Measurements from ENCODE around the gene PRKX.
"Not testable (repeated sequence)": the region's sequence is repeated elsewhere in the genome, so short reads cannot be mapped to it uniquely, and the experiment has no call there.

PRKX gene

DNA sequence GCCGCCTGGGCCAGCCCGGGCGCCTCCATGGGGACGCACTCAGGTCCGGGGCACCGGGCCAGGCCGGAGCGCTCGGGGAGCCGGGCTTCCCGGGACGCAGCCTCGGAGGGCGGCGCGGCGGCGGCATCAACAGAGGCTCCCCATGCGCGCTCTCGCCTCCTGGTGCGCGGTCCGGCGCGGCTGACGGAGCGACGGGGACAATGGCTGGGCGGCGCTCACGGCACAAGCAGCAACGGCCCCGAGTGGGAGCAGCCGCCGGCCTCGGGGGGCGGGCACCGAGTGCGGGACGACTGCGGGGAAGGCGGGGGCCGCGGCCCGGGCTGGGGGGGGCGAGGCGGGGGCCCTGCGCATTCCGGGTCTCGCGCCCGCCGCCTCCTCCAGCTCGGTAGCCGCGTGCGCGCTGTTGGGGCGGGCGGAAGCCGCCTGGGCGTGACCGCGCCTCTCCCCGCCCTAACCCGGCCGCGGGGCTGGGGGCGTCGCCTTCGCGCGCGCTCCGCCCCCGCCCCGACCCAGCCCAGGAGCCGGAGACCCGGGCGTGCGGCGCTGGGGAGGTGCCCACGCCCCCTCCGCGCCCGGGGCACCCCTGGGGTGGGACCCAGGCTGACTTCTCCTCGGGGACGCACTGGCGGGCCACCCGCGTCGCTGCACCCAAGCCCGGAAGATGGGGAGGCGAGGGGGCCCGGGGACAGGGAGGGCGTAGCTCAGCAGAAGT is at the start of gene PRKX:
Gene PRKX (minus strand): TSS at position 425 of the 712 bp plus-strand sequence. CDS start 396 bp downstream, at position 29.
- no peak for DNase-seq

DNA sequence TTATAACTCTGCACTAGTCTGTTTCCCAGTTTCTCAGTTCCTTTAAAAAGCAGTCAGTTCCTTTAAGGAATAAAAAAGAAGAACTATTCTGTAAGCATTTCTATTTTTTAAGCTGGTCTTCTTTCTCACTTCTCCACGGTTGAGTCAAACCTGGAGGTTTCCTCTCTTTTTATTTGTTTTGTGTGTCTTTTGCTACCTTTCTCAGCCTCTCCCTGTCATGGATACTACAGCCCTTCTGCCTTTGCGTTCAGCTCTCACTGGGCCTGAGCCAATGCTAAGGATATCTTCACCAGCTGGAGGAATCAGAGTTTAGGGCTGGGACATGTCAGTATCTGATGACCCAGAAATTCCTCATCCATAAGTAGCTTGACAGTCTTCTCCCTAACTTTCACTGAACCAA is 49.7 kb upstream of the PRKX start:
- DNase-seq: no peak

DNA sequence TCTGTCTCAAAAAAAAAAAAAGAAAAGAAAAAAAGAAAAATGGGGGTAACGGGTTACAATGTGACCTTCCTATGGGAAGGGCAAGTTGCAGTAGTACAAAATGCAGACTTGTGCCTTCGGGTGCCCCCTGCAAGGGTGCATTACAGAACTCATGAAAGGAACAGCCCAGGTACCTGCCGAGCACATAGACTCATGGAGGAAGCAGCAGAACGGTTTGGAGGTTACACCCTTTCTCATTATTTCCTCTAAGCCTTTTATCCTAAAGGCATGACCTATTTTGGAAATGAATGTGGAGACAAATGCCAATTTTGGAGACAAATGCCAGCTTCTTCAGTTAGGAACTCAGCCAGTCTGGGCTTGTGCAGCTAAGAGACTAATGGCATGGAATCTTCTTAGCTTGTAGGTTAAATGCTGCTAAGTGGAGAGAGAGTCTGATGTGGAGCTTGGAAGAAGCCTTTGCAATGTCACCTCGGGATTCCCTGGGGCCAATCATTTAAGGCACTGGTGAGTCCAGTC is 44.1 kb upstream of the PRKX start:
- DNase-seq: no peak

DNA sequence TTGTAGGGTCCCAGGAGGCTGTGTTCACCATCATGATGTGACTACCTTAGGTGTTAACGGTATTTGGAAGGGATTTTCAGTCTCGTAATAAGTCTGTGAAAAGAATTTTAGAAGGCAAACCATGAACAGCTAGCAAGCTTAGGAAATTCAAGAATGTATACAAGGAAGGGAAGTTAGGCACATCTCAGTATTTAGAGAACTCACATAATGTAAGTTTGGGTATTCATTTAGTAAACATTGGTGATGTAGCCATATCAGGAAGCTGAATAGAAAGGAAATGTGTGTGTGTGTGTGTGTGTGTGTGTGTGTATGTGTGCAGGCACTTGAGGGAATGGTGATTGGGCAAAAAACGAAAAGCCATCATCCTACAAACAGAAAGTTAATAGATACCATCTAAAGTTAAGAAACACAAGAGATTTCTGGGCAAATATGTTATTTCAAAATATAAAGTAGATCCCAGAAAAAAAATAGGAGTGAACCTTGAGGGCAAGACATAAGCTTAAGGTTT is 34.7 kb upstream of the PRKX start:
- no peak for DNase-seq

DNA sequence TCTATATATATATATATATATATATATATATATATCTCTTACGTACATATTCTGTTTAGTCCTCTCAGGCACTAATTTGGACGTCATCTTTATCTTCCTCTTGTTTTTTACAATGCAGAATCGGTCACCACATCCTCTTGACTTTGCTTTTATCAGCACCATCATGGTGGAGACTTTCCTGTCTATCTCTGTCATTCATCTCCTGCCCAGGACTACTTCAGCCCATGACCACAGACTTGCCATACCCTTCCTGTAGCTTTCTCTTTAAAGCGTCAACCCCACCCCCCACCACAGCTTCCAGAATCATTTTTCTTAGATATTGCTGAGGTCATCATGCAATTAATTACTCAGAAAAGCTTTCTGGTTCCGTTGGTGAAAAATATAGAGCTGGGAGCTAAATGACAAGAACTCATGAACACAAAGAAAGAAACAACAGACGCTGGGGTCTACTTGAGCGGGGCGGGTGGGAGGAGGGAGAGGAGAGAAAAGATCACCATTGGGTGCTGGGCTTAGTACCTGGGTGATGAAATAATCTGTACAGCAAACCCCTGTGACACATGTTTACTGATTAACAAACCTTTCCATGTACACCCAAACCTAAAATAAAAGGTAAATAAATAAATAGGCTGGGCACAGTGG is 30.5 kb upstream of the PRKX start:
- no peak for DNase-seq

DNA sequence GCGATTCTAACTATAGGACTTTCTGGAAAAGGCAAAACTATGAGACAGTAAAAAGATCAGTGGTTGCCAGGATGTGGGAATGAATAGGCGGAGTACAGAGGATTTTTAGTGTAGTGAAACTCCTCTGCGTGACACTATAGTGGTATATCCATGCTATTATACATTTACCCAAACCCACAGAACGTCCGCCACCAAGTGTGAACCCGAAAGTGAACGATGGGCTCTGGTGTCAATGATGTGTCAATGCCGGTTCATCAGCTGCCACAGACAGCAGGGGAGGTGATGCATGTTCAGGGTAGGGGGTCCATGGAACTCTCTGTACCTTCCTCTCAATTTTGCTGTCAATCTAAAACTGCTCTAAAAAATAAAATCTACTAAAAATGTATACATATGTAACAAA is 27.5 kb upstream of the PRKX start:
- not testable (repeated sequence) for DNase-seq

DNA sequence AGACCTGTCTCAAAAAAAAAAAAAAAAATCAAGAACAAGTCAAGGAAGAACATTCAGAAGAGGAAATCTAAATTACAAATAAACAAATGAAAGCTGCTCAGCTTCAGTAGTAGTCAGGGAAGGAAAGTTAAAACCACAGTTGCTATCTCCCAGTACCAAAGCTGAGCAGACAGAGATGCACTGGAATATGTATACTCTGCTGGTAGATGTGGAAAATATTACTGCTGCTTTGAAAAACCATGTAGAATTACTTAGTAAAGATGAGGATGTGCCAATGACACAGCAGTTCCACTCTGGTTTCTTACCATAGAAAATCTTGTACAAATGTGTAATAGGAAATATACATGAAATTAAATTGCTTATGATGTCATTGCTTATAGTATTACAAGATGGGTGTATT is 25.1 kb upstream of the PRKX start:
- DNase-seq: no peak

DNA sequence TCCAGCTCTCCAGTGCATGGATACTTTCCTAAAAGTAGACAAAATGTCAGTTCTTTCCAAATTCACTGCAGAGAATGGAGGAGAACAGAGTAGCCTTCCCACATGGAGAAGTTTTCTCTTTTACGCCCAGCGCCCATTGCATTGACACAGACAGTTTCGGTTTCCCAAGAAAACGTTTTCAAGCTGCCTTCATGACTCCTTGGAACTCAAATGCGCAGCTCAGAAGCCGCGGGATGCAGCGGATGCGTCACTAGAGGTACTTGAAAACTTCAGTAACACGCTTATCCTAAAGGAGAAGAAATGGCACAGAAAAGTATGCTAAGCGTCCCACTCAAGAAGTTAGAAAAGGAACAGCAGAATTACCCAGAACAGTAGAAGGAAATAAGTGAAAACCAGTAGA is 23.1 kb upstream of the PRKX start:
- not testable (repeated sequence) for DNase-seq

DNA sequence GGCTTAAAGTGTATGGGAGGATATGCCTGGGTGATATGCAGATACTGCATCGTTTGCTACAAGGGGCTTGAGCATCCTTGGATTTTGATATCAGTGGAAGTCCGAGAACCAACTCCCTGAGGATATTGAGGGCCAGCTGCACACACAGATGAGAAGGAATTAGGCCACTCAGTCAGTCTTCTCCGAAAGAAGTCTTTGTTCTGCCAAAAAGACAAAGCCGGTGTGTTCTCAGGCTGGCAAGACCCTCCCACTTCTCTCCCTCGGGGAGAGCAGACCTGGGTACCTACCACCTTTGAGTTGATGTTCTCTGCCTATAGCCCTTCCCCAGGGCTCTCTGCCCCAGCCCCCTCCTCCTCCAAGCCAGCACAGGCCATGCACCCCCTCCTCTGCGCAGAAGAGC is 22.4 kb upstream of the PRKX start:
- DNase-seq: not testable (repeated sequence)

DNA sequence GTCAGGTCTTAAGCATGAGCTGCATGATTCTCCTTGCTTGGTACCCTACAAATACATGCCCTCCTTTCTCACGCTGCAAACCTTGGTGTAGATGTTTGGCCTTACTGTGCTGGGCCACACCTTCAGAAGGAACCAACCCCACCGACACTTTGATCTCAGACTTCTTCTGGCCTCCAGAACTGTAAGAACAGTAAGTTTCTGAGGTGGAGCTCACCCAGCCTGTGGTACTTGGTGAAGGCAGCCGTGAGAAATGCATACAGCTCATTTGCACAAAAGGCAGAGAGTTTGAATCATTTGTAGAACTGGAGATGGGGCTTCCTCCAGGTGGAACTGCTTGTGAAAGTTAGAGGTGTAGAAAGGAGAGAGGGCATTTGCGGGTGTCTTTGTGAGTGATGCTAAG is 21.0 kb upstream of the PRKX start:
- DNase-seq: not testable (repeated sequence)

DNA sequence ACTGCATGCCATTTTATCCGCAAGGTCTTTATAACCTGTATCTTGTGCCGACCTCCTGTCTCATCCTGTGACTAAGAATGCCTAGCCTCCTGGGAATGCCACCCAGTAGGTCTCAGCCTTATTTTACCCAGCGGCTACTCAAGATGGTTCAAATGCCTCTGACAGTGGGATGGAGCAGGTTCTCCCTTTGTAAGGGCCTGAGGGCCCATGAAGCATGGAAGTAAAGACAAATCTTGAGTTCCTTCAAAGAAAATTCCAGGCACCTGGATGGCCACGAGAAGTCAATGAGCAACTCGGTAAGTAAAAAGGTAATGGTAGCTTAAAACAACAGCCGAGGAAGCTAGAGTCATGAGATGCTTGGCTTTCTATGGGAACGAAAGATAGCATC is 19.6 kb upstream of the PRKX start:
- DNase-seq: no peak

DNA sequence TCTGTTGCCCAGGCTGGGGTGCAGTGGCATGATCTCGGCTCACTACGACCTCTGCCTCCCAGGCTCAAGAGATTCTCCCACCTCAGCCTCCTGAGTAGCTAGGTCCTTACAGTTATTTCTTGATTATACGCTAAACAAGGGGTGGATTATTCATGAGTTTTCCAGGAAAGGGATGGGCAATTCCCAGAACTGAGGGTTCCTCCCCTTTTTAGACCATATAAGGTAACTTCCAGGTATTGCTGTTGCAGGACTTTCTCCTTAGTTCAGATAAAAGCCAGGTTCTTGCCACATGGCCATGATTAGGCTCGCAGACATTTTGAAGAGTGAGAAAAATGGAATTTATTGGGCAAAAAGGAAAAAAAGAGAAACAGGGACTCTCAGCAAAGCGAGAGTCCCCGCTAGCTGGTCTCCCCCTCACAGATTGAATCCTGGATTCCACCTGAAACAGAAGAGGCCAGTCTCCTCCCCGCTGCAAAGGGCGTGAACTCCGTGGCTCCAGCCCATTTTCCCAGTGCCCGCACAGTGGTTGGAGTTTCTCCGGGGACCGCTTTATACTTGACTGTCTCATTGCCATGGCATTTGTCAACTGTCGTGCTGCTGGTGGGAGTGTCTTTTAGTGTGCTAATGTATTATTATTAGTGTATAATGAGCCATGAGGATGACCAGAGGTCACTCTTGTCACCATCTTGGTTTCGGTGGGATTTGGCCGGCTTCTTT is 19.0 kb upstream of the PRKX start:
- DNase-seq: not testable (repeated sequence)

DNA sequence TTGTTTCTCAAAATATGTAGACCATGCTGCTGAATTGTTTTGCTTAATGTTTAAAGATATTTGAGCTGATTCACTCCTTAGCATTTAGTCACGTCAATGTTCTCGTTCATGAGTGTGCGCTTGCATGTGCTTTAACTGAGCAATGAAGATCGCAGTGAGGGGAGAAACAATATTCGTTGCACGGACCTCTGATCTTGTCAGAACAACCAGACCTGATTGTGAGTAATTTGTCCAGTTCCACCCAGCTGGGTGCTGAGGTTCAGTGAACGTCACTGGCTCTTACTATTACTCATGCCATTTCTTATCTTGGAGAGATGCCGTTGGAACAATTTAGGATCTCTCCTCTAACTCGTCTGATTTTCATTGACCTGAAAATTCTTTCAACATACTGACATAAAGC is 15.0 kb upstream of the PRKX start:
- DNase-seq: no peak

DNA sequence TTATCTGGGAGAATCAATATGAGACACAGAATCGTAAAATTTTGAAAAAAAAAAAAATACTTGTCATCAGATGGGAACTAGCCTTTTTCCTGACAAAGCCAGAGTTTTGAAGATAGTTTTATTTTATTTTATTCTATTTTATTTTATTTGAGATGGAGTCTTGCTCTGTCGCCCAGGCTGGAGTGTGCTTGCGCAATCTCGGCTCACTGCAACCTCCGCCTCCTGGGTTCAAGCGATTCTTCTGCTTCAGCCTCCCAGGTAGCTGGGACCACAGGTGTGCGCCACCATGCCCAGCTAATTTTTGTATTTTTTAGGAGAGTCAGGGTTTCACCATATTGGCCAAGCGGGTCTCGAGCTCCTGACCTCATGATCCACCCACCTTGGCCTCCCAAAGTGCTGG is 10.0 kb upstream of the PRKX start:
- DNase-seq: not testable (repeated sequence)

DNA sequence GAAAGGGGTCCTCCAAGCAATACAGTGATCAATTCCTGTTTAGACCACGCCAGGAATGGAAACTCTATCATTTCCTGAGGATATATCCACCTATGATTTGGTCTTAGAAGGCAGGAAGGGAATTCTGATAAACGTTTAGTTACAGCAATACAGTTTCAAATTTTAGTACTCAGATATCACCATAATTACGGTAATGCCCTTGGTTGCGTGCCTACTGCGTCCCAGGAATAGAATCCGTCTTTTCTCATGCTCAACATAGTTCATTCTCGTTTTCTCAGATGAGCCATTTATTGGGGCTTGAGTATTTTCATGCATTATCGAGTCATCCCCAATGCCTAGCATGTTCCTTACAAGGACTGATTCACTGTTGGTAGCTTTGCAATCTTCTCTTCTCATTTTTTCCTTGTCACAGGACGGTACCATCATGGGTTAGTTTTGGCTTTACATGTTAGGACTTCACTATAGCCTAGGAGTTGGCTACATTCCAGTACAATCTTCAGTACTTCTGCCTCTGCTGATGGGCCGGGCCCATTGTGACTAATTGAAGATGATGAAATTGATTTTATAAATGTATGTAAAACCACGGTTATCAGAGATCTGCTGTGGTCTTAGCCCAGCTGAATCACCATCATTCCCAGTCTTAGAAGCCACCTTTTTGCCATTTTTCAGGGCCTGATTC is 4.4 kb upstream of the PRKX start:
- DNase-seq: no peak

DNA sequence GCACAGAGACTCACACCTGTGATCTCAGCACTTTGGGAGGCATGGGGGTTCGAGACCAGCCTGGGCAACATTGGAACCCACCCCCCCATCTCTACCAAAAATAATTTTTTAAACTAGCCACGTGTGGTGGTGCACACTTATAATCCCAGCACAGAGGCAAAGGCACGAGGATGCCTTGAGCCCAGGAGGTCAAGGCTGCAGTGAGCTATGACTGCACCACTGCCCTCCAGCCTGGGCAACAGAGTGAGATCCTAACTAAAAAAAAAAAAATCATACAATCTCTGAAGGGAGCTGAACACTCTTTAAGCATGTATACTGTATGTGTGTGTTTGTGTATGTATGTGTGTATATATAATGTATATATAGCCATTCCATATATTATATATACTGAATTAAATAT is 2.5 kb upstream of the PRKX start:
- DNase-seq: no peak

DNA sequence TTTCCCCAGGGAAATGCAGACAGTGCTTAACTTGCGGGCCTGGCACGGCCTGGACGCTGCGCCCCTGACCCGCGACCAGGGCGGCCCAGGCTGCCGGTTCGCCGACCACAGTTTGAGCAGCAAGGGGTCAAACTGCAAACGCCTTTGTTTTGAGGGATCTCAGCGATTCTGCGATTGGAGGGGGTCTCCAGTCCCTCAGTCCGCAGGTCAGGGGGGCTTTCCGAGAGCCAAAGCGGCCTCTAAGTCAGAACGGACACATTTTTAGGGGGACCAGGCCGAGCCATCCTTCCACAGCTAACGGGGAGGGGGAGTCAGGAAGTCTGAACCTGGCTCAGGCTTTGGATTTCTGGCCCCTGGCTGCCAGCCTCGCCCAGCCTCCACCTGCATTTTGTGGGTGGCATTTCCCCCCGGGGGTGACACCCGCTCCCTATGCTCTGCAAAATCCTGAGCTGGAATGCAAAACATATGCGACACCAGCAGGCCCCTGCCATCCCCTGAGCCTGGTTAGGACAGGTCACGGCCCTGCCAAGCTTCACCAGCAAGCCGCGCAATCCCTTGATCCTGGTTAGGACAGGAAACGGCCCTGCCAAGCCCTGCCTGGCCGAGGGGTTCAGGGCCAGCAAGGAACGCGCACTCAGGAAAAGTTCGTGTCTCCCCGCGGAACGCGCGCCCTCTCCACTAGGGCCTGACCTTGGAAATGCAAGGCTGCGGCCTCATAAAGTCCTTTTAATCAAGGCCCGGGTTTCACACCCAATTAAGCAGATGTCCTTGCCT is 1.4 kb upstream of the PRKX start:
- DNase-seq: not testable (repeated sequence)

DNA sequence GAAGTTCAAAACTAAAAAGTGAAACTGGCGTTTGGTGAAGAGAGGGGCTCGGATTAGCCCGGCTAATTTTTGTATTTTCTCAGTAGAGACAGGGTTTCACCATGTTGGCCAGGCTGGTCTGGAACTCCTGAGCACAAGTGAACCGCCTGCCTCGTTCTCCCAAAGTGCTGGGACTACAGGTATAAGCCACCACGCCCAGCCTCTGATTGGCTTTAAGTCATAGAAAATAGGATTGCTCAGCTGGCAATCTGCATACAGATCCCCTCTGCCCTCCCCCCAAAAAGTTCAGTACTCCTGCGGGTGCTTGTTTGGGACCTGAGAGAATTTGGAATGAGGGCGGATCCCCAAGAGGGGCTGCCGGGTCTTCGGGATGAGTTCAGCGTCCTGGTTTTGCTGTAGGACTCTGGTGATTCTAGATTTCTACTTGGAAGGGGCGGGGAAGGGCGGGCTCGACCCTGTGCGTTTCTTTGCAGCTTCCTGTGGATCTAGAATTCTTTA is 537 bp upstream of the PRKX start:
- no peak for DNase-seq

DNA sequence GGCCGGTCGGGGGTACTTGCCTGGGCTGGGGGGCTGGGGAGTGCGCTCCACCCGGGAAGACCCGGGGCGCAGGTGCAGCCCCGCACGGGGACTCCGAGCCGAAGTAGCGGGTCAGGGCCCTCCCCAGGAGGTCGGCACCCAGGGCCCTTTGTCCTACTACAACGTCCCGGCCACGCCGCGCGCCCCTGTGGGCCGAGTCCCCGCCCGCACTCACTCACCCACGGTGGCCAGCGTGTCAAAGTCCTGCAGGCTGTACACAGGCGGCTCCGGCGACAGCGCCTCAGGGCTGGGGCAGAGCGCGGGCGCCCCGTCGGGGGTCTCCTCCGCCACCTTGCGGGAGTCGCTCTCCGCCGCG is 602 bp downstream of the PRKX start:
- no peak for DNase-seq

DNA sequence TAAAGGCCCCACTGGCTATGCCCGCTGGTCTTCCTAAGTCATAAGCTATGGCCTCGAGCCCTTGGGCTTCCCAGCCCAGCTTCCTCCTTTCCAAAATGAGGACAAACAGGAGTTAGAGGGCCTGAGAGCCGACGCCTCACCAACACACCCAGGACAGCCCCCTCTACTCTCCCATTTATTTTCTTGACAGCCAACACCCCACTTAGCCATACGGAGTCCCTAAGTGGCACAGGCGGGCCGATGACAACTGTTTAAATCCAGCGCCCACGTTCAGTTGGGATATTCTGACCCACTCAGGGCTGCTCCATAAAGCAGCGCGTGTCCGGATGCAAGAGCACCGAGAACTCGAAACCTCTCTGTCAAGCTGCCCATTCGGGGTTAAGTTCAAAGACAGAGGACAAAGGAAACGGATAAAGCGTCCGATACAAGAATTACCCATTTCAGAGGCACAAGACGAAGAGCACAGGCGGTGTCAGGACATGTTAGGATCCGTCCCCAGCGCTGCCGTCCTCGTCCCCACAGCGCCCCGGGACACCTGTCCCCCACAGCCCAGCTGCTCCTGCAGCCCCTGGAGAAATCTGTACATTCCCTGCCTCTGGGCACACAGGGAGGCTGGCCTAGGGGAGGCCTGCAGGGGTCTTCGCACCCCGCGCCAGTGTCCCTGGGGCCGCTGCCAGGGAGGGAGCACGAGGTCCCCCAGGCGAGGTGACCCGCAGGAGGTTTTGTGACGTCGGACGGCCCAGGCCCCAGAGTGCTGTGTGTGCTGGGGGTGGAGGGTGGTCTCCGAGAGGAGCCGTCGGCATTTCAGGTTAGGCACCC is 1.2 kb downstream of the PRKX start:
- no peak for DNase-seq

DNA sequence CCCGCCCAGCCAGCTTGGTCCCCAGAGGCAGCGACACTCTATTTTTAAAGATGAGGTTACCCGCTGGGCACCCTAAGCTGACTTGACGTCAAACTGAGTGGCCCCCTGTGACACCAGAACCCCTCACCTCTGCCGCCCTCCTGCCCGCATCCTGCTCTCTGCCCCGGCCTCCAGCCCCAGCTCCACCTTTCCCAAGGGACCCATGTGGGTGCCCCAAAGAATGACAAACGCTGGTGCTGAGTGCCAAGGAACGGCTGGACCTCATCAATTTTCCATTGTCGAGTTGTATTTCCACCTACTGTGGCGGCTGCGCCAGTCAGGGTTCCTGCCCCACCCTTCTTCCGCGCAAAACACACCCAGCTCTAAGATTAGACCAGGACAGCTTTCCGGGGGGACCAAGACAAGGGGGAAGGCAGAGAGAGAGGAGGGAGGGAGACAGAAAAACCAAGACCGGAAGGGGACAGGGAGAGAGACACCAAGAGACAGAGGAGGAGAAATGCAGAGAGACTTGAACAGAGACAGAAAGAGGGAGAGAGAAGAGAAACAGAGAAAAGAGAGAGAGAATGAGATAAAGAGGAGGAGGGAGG is 2.0 kb downstream of the PRKX start:
- DNase-seq: no peak
